ENCODE results near the gene PRDM5. TPM values are rescaled to one million over a fixed set of nuclear protein-coding genes. Genes with fewer than 3 reads are reported as not detected.
"Not testable (repeated sequence)": the region's sequence is repeated elsewhere in the genome, so short reads cannot be mapped to it uniquely, and the experiment has no call there.

Gene PRDM5
- polyA plus RNA-seq, 1 donor, result 14.7 TPM

DNA sequence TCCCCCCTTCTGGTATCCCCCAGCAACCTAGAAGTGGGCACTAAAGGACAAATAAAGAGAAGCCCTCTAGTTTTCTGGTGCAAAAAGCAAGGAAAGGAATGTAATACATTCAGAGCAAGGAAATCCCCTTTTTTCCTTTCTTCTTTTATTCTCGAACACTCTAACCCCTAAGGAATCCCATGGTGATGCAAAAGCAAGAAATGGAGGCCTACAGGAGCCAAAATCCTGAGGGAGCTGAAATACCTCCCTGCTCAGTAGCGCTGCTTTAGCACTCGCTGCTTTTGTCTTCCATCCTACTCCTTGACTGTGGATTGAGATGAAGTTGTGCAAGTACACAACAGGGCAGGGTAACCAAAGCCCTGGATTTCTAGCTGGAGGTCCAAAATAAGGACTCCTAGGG is 251.0 kb downstream of the PRDM5 start:
- H3K4me1 ChIP-seq (ENCODE audit: control insufficient read depth, insufficient read depth, low read length), result no peaks in the 10 kb centered on the region
- no CpG with 5 or more reads among the region's 3 CpGs for WGBS (ENCODE audit: insufficient coverage, low lambda C conversion rate)
- no peak overlapping the region for H3K27ac ChIP-seq (ENCODE audit: low read length)
- H3K27me3 ChIP-seq (ENCODE audit: control insufficient read depth, insufficient read depth, low read length), result no peaks in the 10 kb centered on the region
- no peak for DNase-seq
- no peak overlapping the region for H3K4me3 ChIP-seq (ENCODE audit: low read length)
- H3K9me3 ChIP-seq (ENCODE audit: control insufficient read depth, low read depth, low read length), result peaks cover 3% of the 10 kb centered on the region
- H3K36me3 ChIP-seq (ENCODE audit: control insufficient read depth, insufficient read depth, low read length), result no peaks in the 10 kb centered on the region

DNA sequence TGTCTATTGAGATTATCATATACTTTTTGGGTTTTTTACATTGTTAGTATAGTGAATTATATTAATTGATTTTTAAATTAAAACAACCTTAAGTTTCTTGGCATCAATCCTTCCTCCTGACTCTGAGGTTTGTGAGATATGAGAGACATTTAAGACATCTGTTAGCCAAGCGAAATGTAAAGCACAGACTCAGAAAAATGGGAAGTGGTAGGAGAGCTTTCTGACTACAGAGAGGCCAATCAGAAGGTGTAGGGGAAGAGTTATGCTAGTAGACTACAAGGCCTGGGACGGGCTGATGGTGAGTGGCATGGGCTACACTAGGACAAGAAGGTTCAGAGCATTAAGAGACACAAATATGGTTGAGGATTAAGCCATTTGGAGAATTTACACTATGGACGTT is 255.4 kb downstream of the PRDM5 start:
- Histone ChIP-seq H3K9me3 (ENCODE audit: control insufficient read depth, low read depth, low read length) (no peaks in the 10 kb centered on the region), H3K4me1 (ENCODE audit: control insufficient read depth, insufficient read depth, low read length) (no peaks in the 10 kb centered on the region), H3K36me3 (ENCODE audit: control insufficient read depth, insufficient read depth, low read length) (no peaks in the 10 kb centered on the region), H3K27me3 (ENCODE audit: control insufficient read depth, insufficient read depth, low read length) (no peaks in the 10 kb centered on the region), H3K4me3 (ENCODE audit: low read length) (no peak overlapping the region), H3K27ac (ENCODE audit: low read length) (no peak overlapping the region)
- DNase-seq, result no peak
- 100% methylated on average over 1 of the region's 3 CpGs for WGBS (ENCODE audit: insufficient coverage, low lambda C conversion rate)

DNA sequence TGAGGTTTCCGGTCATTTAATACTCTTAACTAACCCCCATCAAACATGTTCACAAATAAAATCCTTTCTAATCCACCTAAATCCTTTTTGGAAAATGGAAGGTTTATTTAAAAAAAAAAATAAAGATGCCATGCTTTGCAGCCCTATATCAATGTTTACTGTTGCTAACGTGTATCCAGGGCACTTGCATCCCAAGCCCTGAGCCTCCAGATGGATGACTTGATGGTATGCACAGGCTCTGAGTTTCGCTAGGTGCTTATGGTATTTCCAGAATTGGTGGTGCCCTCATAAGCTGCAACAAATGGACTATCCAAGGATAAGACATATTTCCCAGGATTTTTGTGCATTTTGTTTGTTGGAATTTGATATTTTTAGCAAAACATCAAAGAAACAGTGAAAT is 257.7 kb downstream of the PRDM5 start:
- H3K27me3 ChIP-seq (ENCODE audit: control insufficient read depth, insufficient read depth, low read length), result no peaks in the 10 kb centered on the region
- no peaks in the 10 kb centered on the region for H3K36me3 ChIP-seq (ENCODE audit: control insufficient read depth, insufficient read depth, low read length)
- no peaks in the 10 kb centered on the region for H3K9me3 ChIP-seq (ENCODE audit: control insufficient read depth, low read depth, low read length)
- WGBS (ENCODE audit: insufficient coverage, low lambda C conversion rate), result no CpG with 5 or more reads among the region's 3 CpGs
- H3K27ac ChIP-seq (ENCODE audit: low read length), result no peak overlapping the region
- no peaks in the 10 kb centered on the region for H3K4me1 ChIP-seq (ENCODE audit: control insufficient read depth, insufficient read depth, low read length)
- H3K4me3 ChIP-seq (ENCODE audit: low read length), result no peak overlapping the region
- no peak for DNase-seq

DNA sequence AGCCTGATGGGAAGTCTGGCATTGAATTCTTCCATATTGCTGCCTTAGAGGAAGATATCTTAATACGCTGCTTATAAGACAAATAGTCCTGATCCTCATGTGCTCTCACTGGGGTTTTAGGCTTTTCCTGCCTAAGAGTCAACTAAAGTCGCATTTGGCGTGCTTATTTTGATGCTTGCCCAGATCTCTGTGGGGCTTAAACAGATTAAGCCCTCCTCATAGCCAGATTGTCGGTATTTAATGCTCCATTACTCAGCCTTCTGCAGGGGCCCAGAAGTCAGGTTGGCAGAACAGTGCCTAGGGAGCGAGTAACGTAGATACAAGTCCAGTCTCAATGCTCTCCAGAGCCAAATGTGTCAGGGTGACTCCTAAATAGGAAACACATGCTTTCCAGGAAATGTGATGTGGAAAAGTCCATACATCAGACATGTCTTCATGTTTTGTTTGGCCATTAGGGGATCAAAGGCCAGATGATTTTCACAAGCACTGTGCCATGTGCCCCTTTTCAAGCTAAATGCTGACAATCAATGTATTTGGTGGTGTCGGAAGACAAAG is 262.8 kb downstream of the PRDM5 start:
- 96% methylated on average over 3 of the region's 7 CpGs for WGBS (ENCODE audit: insufficient coverage, low lambda C conversion rate)
- Histone ChIP-seq H3K9me3 (ENCODE audit: control insufficient read depth, low read depth, low read length) (no peaks in the 10 kb centered on the region), H3K27ac (ENCODE audit: low read length) (no peak overlapping the region), H3K4me1 (ENCODE audit: control insufficient read depth, insufficient read depth, low read length) (no peaks in the 10 kb centered on the region), H3K36me3 (ENCODE audit: control insufficient read depth, insufficient read depth, low read length) (no peaks in the 10 kb centered on the region), H3K4me3 (ENCODE audit: low read length) (no peak overlapping the region), H3K27me3 (ENCODE audit: control insufficient read depth, insufficient read depth, low read length) (no peaks in the 10 kb centered on the region)
- DNase-seq, result no peak

DNA sequence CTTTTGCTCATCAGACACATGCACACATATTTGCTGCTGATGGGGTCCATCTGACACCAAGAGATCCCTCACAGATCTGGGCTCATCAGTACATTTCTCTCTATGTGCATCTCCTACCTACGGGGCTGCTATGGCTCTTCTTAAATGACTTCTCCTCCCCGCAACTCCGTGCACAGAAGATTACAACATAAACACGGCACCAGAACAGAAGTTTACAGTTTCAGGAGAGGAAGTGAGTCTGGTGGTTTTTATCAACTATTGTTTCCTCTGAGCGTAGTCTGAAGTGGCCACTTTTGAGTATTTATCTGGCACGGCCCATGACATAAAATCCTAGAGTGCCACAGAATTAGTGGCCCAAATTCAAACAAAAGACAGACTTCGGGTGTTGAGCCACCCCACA is 263.8 kb downstream of the PRDM5 start:
- DNase-seq, result no peak
- Histone ChIP-seq H3K9me3 (ENCODE audit: control insufficient read depth, low read depth, low read length) (no peaks in the 10 kb centered on the region), H3K4me1 (ENCODE audit: control insufficient read depth, insufficient read depth, low read length) (no peaks in the 10 kb centered on the region), H3K4me3 (ENCODE audit: low read length) (no peak overlapping the region), H3K27ac (ENCODE audit: low read length) (no peak overlapping the region), H3K36me3 (ENCODE audit: control insufficient read depth, insufficient read depth, low read length) (no peaks in the 10 kb centered on the region), H3K27me3 (ENCODE audit: control insufficient read depth, insufficient read depth, low read length) (no peaks in the 10 kb centered on the region)
- no CpG with 5 or more reads among the region's 7 CpGs for WGBS (ENCODE audit: insufficient coverage, low lambda C conversion rate)

DNA sequence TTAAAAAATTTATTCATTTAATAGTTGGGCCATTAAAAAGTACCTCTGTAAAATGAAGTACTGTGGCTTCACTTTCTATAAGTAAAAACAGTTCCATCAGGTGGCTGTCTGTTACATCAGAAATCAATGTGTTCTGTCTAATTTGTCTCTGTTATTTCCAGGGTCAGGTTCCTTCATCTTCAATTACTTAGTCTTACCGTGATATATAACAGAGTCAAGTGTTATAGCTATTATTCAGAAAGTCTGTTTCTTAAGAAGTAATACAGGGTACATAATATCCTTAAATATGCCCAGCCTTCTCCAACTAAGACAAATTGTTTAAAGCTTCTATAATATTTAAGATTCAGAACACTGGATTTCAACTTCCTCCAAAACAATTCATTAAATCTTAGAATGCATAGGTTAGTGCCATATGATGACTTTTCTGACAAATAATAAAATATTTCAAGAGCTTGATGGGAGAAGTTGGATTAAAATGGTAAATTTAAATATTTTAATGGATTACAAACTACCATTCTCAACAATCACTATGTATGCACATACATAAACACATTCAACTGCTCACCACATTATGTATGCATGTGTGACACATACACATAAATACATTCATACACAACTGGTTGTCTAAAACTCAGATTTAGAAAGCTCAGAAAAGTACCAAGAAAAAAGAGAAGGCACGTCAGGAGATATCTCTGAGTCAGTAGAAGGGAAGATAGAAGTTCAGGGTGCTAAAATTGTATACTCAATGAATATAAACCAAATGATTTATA is 268.5 kb downstream of the PRDM5 start:
- H3K36me3 ChIP-seq (ENCODE audit: control insufficient read depth, insufficient read depth, low read length), result no peaks in the 10 kb centered on the region
- 100% methylated on average over 1 of the region's 2 CpGs for WGBS (ENCODE audit: insufficient coverage, low lambda C conversion rate)
- no peak overlapping the region for H3K27ac ChIP-seq (ENCODE audit: low read length)
- no peak for DNase-seq
- H3K9me3 ChIP-seq (ENCODE audit: control insufficient read depth, low read depth, low read length), result no peaks in the 10 kb centered on the region
- no peaks in the 10 kb centered on the region for H3K27me3 ChIP-seq (ENCODE audit: control insufficient read depth, insufficient read depth, low read length)
- no peaks in the 10 kb centered on the region for H3K4me1 ChIP-seq (ENCODE audit: control insufficient read depth, insufficient read depth, low read length)
- H3K4me3 ChIP-seq (ENCODE audit: low read length), result no peak overlapping the region

DNA sequence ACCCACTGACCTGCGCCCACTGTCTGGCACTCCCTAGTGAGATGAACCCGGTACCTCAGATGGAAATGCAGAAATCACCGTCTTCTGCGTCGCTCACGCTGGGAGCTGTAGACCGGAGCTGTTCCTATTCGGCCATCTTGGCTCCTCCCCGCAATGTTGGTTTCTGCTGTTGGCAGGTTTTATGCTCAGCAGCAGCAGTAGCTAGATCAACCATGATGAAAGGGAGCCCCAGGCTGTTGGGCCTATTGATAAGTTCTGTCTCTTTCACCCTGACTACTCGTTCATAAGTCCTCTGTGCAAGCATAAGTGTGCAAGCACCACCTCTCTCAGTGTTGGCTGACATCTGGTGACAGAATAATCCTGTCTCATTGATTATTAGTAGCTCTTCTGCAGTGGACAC is 274.2 kb downstream of the PRDM5 start:
- H3K27me3 ChIP-seq (ENCODE audit: control insufficient read depth, insufficient read depth, low read length); H3K4me3 ChIP-seq (ENCODE audit: low read length); H3K27ac ChIP-seq (ENCODE audit: low read length); H3K4me1 ChIP-seq (ENCODE audit: control insufficient read depth, insufficient read depth, low read length); H3K36me3 ChIP-seq (ENCODE audit: control insufficient read depth, insufficient read depth, low read length); H3K9me3 ChIP-seq (ENCODE audit: control insufficient read depth, low read depth, low read length); DNase-seq: not testable (repeated sequence)
- WGBS (ENCODE audit: insufficient coverage, low lambda C conversion rate), result no CpG with 5 or more reads among the region's 10 CpGs

Other genes with a start within 250 kb of the PRDM5 start
- 13.6 TPM for gene NDNF, start 149.8 kb upstream of the PRDM5 start, polyA plus RNA-seq
- gene TNIP3, start 241.6 kb upstream of the PRDM5 start, polyA plus RNA-seq, result 0.16 TPM